Nephron (organoid): ENCODE measurements around the gene PPP1R15B.

Experiments used
- H3K27ac Mint-ChIP-seq, 3 experiments: 2 replicates each; pipeline ENCODE4 v1.8.0; 2020; ENCODE audit warnings: mixed read lengths in 3 of 3, mild to moderate bottlenecking in 2 of 3, moderate library complexity in 1 of 3
- H3K27me3 Mint-ChIP-seq: 2 replicates; pipeline ENCODE4 v1.8.0; 2021; ENCODE audit warnings: low read depth, mild to moderate bottlenecking, moderate library complexity, mixed read lengths
- H3K36me3 Mint-ChIP-seq: 2 replicates; pipeline ENCODE4 v1.8.0; 2020; ENCODE audit warnings: low read depth, mixed read lengths
- H3K4me1 Mint-ChIP-seq: 2 replicates; pipeline ENCODE4 v1.8.0; 2020; ENCODE audit warnings: mixed read lengths
- H3K4me3 Mint-ChIP-seq, 3 experiments: 2 replicates each; pipeline ENCODE4 v1.8.0; 2020; ENCODE audit warnings: mild to moderate bottlenecking in 3 of 3, mixed read lengths in 3 of 3, moderate library complexity in 2 of 3
- H3K9me3 Mint-ChIP-seq: 2 replicates; pipeline ENCODE4 v1.8.0; 2020; ENCODE audit warnings: mixed read lengths
- TF ChIP-seq, protein P1 (sequence below), 3 experiments: fragments of 200-600 bp; sonication (generic); IDR thresholded peaks; one replicate each; pipeline ENCODE4 v1.5.0; 2021; ENCODE audit warnings: antibody characterized with exemption in 3 of 3; ENCODE audit not compliant: unreplicated experiment in 3 of 3

The PPP1R15B gene

DNA sequence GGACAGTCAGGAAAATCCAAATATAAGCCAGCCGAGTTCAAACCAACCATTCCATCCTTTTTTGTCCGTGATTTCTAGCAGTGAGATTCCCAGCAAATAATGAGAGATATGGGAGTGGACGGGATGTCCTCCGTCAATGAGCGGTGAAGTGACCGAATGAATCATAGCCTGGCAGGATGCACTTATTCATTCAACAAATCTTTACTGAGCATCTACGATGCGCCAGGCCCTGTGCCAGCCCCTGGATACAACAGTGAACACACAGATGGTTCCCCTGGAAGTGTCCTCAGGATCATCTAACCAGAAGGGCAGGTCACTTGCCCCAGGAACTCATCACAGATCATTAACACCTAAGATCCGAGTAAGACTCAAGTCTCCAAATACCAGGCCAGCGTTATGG lies 43.7 kb downstream of the PPP1R15B start:
- Mint-ChIP-seq H3K36me3 (no peaks in the 10 kb centered on the region), H3K9me3 (no peaks in the 10 kb centered on the region), H3K27ac (peak overlapping the region in 1 of 3 experiments; percentile 14), H3K27me3 (peaks cover 36% of the 10 kb centered on the region), H3K4me1 (peaks cover 11% of the 10 kb centered on the region), H3K4me3 (no peak overlapping the region)
- TF ChIP-seq, protein P1, sequence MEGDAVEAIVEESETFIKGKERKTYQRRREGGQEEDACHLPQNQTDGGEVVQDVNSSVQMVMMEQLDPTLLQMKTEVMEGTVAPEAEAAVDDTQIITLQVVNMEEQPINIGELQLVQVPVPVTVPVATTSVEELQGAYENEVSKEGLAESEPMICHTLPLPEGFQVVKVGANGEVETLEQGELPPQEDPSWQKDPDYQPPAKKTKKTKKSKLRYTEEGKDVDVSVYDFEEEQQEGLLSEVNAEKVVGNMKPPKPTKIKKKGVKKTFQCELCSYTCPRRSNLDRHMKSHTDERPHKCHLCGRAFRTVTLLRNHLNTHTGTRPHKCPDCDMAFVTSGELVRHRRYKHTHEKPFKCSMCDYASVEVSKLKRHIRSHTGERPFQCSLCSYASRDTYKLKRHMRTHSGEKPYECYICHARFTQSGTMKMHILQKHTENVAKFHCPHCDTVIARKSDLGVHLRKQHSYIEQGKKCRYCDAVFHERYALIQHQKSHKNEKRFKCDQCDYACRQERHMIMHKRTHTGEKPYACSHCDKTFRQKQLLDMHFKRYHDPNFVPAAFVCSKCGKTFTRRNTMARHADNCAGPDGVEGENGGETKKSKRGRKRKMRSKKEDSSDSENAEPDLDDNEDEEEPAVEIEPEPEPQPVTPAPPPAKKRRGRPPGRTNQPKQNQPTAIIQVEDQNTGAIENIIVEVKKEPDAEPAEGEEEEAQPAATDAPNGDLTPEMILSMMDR (IDR thresholded peaks at IDR 0.05; ENCODE audit: unreplicated experiment in 3 of 3) = no peak

DNA sequence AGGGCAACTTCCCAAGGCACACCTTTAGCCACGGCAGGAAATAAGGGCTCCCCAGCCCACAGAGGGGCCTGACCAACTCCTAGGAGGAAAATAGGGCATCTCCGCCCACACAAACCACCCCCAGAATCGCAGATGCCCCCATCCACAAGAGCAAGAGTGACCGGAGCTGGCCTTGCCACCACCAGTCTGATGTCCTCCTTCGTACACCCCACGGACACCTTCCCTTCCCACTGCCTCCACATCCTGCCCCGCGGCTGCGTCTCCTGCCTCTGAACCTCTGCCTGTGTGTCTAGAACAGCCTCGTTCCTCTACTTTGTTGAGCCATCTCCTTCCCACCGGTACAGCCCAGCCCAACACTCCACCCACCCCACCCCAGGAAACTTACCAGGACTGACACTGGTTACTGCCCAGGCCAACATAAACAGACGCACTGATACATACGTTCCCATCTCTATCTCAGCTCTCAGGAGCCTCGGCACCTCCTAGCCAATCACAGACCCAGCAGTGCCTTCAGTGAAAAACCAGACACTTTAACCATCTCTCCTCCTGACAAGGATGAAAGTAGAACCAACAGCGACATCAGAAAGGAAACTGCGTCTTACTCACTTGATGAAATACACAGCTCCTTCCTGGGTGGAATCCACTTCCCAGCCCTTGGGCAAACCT lies 44.3 kb downstream of the PPP1R15B start:
- Mint-ChIP-seq H3K9me3 (no peaks in the 10 kb centered on the region), H3K4me3 (no peak overlapping the region), H3K36me3 (no peaks in the 10 kb centered on the region), H3K27me3 (peaks cover 36% of the 10 kb centered on the region), H3K4me1 (peaks cover 11% of the 10 kb centered on the region), H3K27ac (peak overlapping the region in 1 of 3 experiments; percentile 14)
- TF ChIP-seq, protein P1 (IDR thresholded peaks at IDR 0.05; ENCODE audit: unreplicated experiment in 3 of 3) = no peak

DNA sequence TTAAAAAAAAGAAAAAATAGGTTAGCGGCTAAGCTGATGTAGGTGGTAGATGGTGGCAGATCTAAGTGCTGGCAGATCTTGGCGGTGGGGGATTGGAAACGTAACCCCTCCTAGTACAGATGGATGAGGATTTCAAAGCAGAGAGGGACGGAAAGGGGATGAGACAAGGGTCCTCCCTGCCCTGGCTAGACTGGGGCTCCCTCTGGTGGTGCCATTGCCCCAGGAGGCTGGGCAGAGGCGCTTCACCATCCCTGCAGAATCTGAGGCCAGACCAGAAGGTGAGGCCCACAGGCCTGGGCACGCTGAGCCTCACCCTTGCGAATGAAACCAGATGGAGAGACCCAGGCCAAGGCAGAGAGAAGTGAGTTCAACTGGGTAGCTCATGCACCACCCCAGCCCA lies 44.9 kb downstream of the PPP1R15B start:
- H3K27me3 Mint-ChIP-seq = peaks cover 36% of the 10 kb centered on the region
- no peaks in the 10 kb centered on the region for H3K36me3 Mint-ChIP-seq
- H3K27ac Mint-ChIP-seq = no peak overlapping the region
- H3K4me3 Mint-ChIP-seq = no peak overlapping the region
- TF ChIP-seq, protein P1 (IDR thresholded peaks at IDR 0.05; ENCODE audit: unreplicated experiment in 3 of 3) = peak in 1 of 3 experiments; percentile 17
- H3K4me1 Mint-ChIP-seq = peaks cover 14% of the 10 kb centered on the region
- H3K9me3 Mint-ChIP-seq = no peaks in the 10 kb centered on the region

DNA sequence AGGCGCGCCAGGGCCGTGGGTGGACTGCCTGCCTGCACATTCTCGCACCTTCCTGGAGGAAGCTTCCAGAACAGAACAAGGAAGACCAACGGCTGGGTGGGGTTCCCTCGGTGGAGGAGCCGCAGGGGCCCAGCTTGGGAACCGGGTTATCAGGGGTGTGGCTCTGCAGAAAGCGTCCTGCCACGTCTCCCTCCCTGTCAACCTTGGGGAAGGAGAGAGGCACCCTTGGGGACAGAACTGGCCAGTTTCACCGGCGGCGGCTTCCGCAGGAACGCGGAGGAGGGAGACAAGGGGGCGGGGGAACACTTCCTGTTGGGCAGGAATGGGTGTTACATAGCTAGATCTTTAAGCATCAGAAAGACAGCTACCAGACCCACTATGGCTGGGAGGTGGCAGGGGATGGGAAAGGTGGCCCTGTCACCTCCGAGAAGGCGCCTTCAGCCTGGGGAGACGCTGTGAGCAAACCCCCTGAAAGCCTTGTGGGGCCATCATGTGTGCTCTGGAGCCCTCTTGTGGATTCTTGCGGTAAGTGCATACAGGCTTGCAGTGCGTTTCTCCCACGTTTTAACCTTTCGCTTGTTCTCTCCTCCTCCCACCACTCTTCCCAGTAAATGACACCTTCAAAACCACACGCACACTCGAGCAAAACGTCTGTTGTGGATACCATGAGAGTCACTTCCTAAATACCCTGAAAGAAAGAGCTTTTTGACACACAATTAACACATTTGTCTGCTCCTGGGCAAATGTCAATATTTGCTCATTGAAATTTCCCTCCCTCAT lies 48.1 kb downstream of the PPP1R15B start:
- H3K36me3 Mint-ChIP-seq = no peaks in the 10 kb centered on the region
- peaks cover 24% of the 10 kb centered on the region for H3K27me3 Mint-ChIP-seq
- peak overlapping the region; percentile 12 to 49 (median 20) for H3K27ac Mint-ChIP-seq
- H3K4me1 Mint-ChIP-seq = peaks cover 34% of the 10 kb centered on the region
- peak overlapping the region; percentile 14 to 75 (median 15) for H3K4me3 Mint-ChIP-seq
- TF ChIP-seq, protein P1 (IDR thresholded peaks at IDR 0.05; ENCODE audit: unreplicated experiment in 3 of 3) = peak; percentile 99
- H3K9me3 Mint-ChIP-seq = no peaks in the 10 kb centered on the region

DNA sequence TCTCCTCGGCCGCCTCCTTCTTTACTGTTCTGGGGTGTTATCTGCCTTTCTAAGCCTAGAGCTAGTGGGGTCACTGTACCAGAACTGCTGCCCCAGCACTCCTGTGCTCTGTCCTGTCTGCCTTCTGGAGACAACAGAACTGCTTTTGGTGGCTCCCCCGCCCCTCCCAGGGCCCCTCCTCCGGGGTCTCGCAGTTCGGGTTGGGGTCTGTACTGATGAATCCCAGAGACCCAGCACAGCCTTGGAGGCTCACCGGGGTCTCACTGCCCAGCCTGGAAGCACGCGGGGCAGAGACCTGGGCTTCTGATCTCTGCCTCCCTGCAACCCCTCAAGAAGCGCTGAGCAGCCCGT lies 48.7 kb downstream of the PPP1R15B start:
- H3K9me3 Mint-ChIP-seq = no peaks in the 10 kb centered on the region
- peaks cover 36% of the 10 kb centered on the region for H3K4me1 Mint-ChIP-seq
- H3K36me3 Mint-ChIP-seq = no peaks in the 10 kb centered on the region
- TF ChIP-seq, protein P1 (IDR thresholded peaks at IDR 0.05; ENCODE audit: unreplicated experiment in 3 of 3) = no peak
- H3K4me3 Mint-ChIP-seq = peak overlapping the region; percentile 15 to 75 (median 38)
- peak overlapping the region; percentile 20 to 79 (median 69) for H3K27ac Mint-ChIP-seq
- H3K27me3 Mint-ChIP-seq = peaks cover 23% of the 10 kb centered on the region
